Measurements from ENCODE around the gene KLK8. TPM values are rescaled to one million over a fixed set of nuclear protein-coding genes. Genes with fewer than 3 reads are reported as not detected.

The KLK8 gene
- total and polyA plus RNA-seq, 2 of the 13 experiments (the other 11 are each of a cell fraction or from before 2014, with no cell fraction given), result not detected

DNA sequence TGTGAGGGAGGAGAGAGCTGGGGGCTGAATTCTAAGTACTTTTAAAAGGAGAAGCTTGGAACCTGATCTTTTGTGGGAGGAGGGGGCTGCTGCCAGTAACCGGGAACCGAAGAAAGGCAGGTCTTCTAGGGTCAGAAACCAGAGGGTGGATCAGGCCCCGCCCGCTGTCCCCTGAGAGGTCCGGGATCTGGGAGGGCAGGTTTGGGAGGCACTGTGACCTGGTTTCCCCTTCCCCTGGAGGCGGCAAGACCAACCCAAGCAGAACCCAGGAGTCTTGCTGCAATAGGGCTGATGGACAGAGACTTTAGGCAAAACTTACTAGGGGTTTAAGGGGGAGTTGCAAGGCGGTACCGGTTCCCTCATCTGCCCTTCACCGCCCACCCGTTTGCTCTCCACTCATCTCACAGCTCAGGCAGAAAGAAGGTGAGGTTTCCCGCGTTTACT, 707 bp upstream of the KLK8 start:
- in situ Hi-C loops (cut with HindIII; ENCODE audit: extremely low pct_ligation_motif_present, low pct_unique_long_range_greater_than_20kb), result no loop called here
- intact Hi-C loops (cut with micrococcal nuclease; ENCODE audit: unreplicated experiment), result no loop called here
- Histone ChIP-seq H3K27me3 (ENCODE audit: control insufficient read depth in 1 of 2, insufficient read depth in 2 of 2, low read length in 2 of 2) (peaks cover 3 to 8% of the 10 kb centered on the region in 2 experiments; a peak in 4 of 5 replicates), H3K27ac (ENCODE audit: extremely low read length, insufficient read depth, low read length) (no peak overlapping the region), H3K79me2 (ENCODE audit: insufficient read depth, low read length) (no peaks in the 10 kb centered on the region), H3K36me3 (replicated peaks in 1 of 2; ENCODE audit: control insufficient read depth in 1 of 2, insufficient read depth in 2 of 2, low read length in 2 of 2) (no peaks in the 10 kb centered on the region), H4K20me1 (ENCODE audit: insufficient read depth, low read length) (no peaks in the 10 kb centered on the region), H3K9ac (ENCODE audit: insufficient read depth, low read depth, low read length) (no peak overlapping the region), H3K4me3 (replicated peaks in 1 of 3; ENCODE audit: insufficient read depth in 1 of 3, low read depth in 2 of 3, low read length in 3 of 3) (no peak overlapping the region), H3K4me2 (ENCODE audit: low read depth, low read length) (no peak overlapping the region), H3K4me1 (ENCODE audit: insufficient read depth, low read length) (no peaks in the 10 kb centered on the region), H3K9me3 (ENCODE audit: low read length) (no peaks in the 10 kb centered on the region), H2AFZ (ENCODE audit: low read length) (no peak overlapping the region)
- BruUV-seq (replicated peaks), result no TSS peak
- FAIRE-seq (no peak), ATAC-seq (no peak), DNase-seq (ENCODE audit: low spot score) (no peak)
- no peak for TF ChIP-seq RFXANK (CRISPR knock-in tag; IDR thresholded peaks at IDR 0.05)
- TF ChIP-seq ZNF17 (CRISPR knock-in tag; IDR thresholded peaks at IDR 0.05), result no peak
- TF ChIP-seq ZSCAN12 (CRISPR knock-in tag; IDR thresholded peaks at IDR 0.05), result no peak
- TF ChIP-seq ZNF468 (CRISPR knock-in tag; IDR thresholded peaks at IDR 0.05), result no peak
- TF ChIP-seq KDM5B (CRISPR knock-in tag; IDR thresholded peaks at IDR 0.05; ENCODE audit: borderline replicate concordance), result no peak
- no peak for TF ChIP-seq CREM (IDR thresholded peaks at IDR 0.05)
- no peak for TF ChIP-seq CREM (CRISPR knock-in tag; IDR thresholded peaks at IDR 0.05)
- TF ChIP-seq BCL6 (CRISPR knock-in tag; IDR thresholded peaks at IDR 0.05), result no peak
- TF ChIP-seq ZBTB37 (CRISPR knock-in tag; IDR thresholded peaks at IDR 0.05), result no peak
- TF ChIP-seq PAF1 (CRISPR knock-in tag; IDR thresholded peaks at IDR 0.05), result no peak
- no peak for TF ChIP-seq NFYB (CRISPR knock-in tag; IDR thresholded peaks at IDR 0.05)
- no peak for TF ChIP-seq ZBTB42 (CRISPR knock-in tag; IDR thresholded peaks at IDR 0.05)
- CTCF ChIA-PET (ENCODE audit: low intra/inter-chr PET ratio, low total read pairs), result no interaction called here
- WGBS (ENCODE audit: low lambda C conversion rate), result 53% methylated on average over 11 of the region's 12 CpGs
- POLR2A ChIA-PET, result no interaction called here

Measured in HepG2 (cell line).